ENCODE results near the gene KLF17. TPM values are rescaled to one million over a fixed set of nuclear protein-coding genes. Genes with fewer than 3 reads are reported as not detected.

The KLF17 gene
- total RNA-seq, 2 experiments from 2014 or later: not detected

GRCh38 chr1:44157903-44158302 lies 39.3 kb downstream of the KLF17 start:
- ATAC-seq (no peak), DNase-seq (no peak)
- no peaks in the 10 kb centered on the region for H3K27me3 Mint-ChIP-seq
- CTCF ChIA-PET: interaction anchor here (1.0 kb wide), 1 partner anchor 50 kb away, joined by 3 read pairs; no protein-coding TSS in a partner anchor
- no peaks in the 10 kb centered on the region for H3K9me3 Mint-ChIP-seq (ENCODE audit: low read depth)
- POLR2A ChIA-PET: no interaction called here
- H3K36me3 Mint-ChIP-seq (ENCODE audit: low read depth): no peaks in the 10 kb centered on the region
- intact Hi-C loops (cut with DNase I, micrococcal nuclease): no loop called here
- H3K4me3 Mint-ChIP-seq: no peak overlapping the region
- H3K4me1 Mint-ChIP-seq: no peaks in the 10 kb centered on the region
- H3K27ac Mint-ChIP-seq: no peak overlapping the region

- ATAC-seq (no peak), DNase-seq (no peak)
- Mint-ChIP-seq H3K4me3 (no peak overlapping the region), H3K9me3 (ENCODE audit: low read depth) (no peaks in the 10 kb centered on the region), H3K36me3 (ENCODE audit: low read depth) (no peaks in the 10 kb centered on the region), H3K4me1 (no peaks in the 10 kb centered on the region), H3K27ac (no peak overlapping the region), H3K27me3 (no peaks in the 10 kb centered on the region)
- ChIA-PET POLR2A (no interaction called here), CTCF (no interaction called here)
- intact Hi-C loops (cut with DNase I, micrococcal nuclease): no loop called here
Measured at GRCh38 chr1:44158871-44159270, 40.2 kb downstream of the KLF17 start.

- CTCF ChIA-PET: interaction anchor here (0.6 kb wide), 2 partner anchors 26 to 161 kb away, joined by 3 read pairs; no protein-coding TSS in a partner anchor
Measured at GRCh38 chr1:44161546-44161945, 42.9 kb downstream of the KLF17 start.

GRCh38 chr1:44168520-44169098 lies 50.0 kb downstream of the KLF17 start:
- Mint-ChIP-seq H3K36me3 (ENCODE audit: low read depth) (no peaks in the 10 kb centered on the region), H3K27me3 (peaks cover 2% of the 10 kb centered on the region), H3K9me3 (ENCODE audit: low read depth) (peaks cover 2% of the 10 kb centered on the region), H3K4me1 (no peaks in the 10 kb centered on the region), H3K27ac (no peak overlapping the region), H3K4me3 (no peak overlapping the region)
- intact Hi-C loops (cut with DNase I, micrococcal nuclease): no loop called here
- DNase-seq: no peak
- ATAC-seq: no peak
- POLR2A ChIA-PET: no interaction called here
- CTCF ChIA-PET: no interaction called here

More at GRCh38 chr1:44161546-44161945, 42.9 kb downstream of the KLF17 start:
- H3K27me3 Mint-ChIP-seq: no peaks in the 10 kb centered on the region
- no peaks in the 10 kb centered on the region for H3K36me3 Mint-ChIP-seq (ENCODE audit: low read depth)
- intact Hi-C loops (cut with DNase I, micrococcal nuclease): no loop called here
- H3K27ac Mint-ChIP-seq: no peak overlapping the region
- DNase-seq (no peak), ATAC-seq (no peak)
- H3K4me3 Mint-ChIP-seq: no peak overlapping the region
- POLR2A ChIA-PET: no interaction called here
- H3K4me1 Mint-ChIP-seq: no peaks in the 10 kb centered on the region
- H3K9me3 Mint-ChIP-seq (ENCODE audit: low read depth): no peaks in the 10 kb centered on the region

- POLR2A ChIA-PET: no interaction called here
- Mint-ChIP-seq H3K4me3 (no peak overlapping the region), H3K4me1 (no peaks in the 10 kb centered on the region), H3K27ac (no peak overlapping the region), H3K27me3 (peaks cover 2% of the 10 kb centered on the region), H3K9me3 (ENCODE audit: low read depth) (peaks cover 10% of the 10 kb centered on the region), H3K36me3 (ENCODE audit: low read depth) (peaks cover 1% of the 10 kb centered on the region)
- CTCF ChIA-PET: interaction anchor here (1.2 kb wide), 3 partner anchors 19 to 424 kb away, joined by 3 to 5 read pairs (median 4); no protein-coding TSS in a partner anchor
- DNase-seq (no peak), ATAC-seq (no peak)
- intact Hi-C loops (cut with DNase I, micrococcal nuclease): no loop called here
Measured at GRCh38 chr1:44170281-44170823, 51.7 kb downstream of the KLF17 start.

- DNase-seq: no peak
- H3K27ac Mint-ChIP-seq: no peak overlapping the region
- POLR2A ChIA-PET: no interaction called here
- intact Hi-C loops (cut with DNase I, micrococcal nuclease): no loop called here
- no peak for ATAC-seq
- CTCF ChIA-PET: interaction anchor here (0.5 kb wide), 1 partner anchor 20 kb away, joined by 3 read pairs; no protein-coding TSS in a partner anchor
- no peak overlapping the region for H3K4me3 Mint-ChIP-seq
- H3K36me3 Mint-ChIP-seq (ENCODE audit: low read depth): peaks cover 1% of the 10 kb centered on the region
- H3K27me3 Mint-ChIP-seq: peaks cover 3% of the 10 kb centered on the region
- H3K9me3 Mint-ChIP-seq (ENCODE audit: low read depth): peaks cover 8% of the 10 kb centered on the region
- no peaks in the 10 kb centered on the region for H3K4me1 Mint-ChIP-seq
Measured at GRCh38 chr1:44174630-44175029, 56.0 kb downstream of the KLF17 start.

Other genes with a start within 250 kb of the KLF17 start
- gene ARTN, start 185.0 kb upstream of the KLF17 start, total RNA-seq: under 1 TPM; 0.26 to 0.48 TPM
- 10 to 100 TPM; 10.7 to 12.5 TPM for gene IPO13, start 171.9 kb upstream of the KLF17 start, total RNA-seq
- 10 to 100 TPM; 25.2 to 30.5 TPM for gene DPH2, start 148.8 kb upstream of the KLF17 start, total RNA-seq
- gene ATP6V0B, start 143.9 kb upstream of the KLF17 start, total RNA-seq: 10 to 100 TPM; 39.4 to 75.6 TPM
- 10 to 100 TPM; 27.9 to 35.3 TPM for gene B4GALT2, start 139.6 kb upstream of the KLF17 start, total RNA-seq
- gene CCDC24, start 127.2 kb upstream of the KLF17 start, total RNA-seq: 1 to 10 TPM; 1.2 to 2.0 TPM
- gene SLC6A9, start 87.4 kb upstream of the KLF17 start, total RNA-seq: 10 to 100 TPM; 12.5 to 13.4 TPM
- not detected for gene KLF18, start 22.8 kb downstream of the KLF17 start, total RNA-seq
- 10 to 100 TPM; 30.2 to 34.8 TPM for gene DMAP1, start 94.7 kb downstream of the KLF17 start, total RNA-seq
- gene ERI3, start 236.4 kb downstream of the KLF17 start, total RNA-seq: 10 to 100 TPM; 36.7 to 41.3 TPM

Data from activated CD4-positive, alpha-beta T cell treated with anti-CD3 and anti-CD28 coated beads for 36 hours (primary cell).